ENCODE measurements around the gene AADAC. TPM values are rescaled to one million over a fixed set of nuclear protein-coding genes. Genes with fewer than 3 reads are reported as not detected.

The AADAC gene
- total RNA-seq, 4 donors from 2014 or later: not detected

- no peaks in the 10 kb centered on the region for H3K36me3 ChIP-seq
- no peak for DNase-seq (ENCODE audit: extremely low spot score)
- intact Hi-C loops (cut with DNase I): no loop called here
- H3K27me3 ChIP-seq: no peaks in the 10 kb centered on the region
- 87% methylated on average over 3 of the region's 3 CpGs for WGBS
- H3K4me1 ChIP-seq: peaks cover 0 to 15% (median 0%) of the 10 kb centered on the region in 4 donors
- H3K4me3 ChIP-seq: no peak overlapping the region
- no peak overlapping the region for H3K27ac ChIP-seq (replicated peaks in 1 of 4)
- TF ChIP-seq EP300 (IDR thresholded peaks at IDR 0.05) (no peak), POLR2AphosphoS5 (IDR thresholded peaks at IDR 0.05) (no peak), CTCF (IDR thresholded peaks at IDR 0.05) (no peak), POLR2A (IDR thresholded peaks at IDR 0.05; ENCODE audit: low read depth) (no peak)
- no peaks in the 10 kb centered on the region for H3K9me3 ChIP-seq
Observed at GRCh38 chr3:151856118-151856517, 42.2 kb downstream of the AADAC start.

- WGBS: 91% methylated on average over 2 of the region's 2 CpGs
- intact Hi-C loops (cut with DNase I): no loop called here
- Histone ChIP-seq H3K27me3 (no peaks in the 10 kb centered on the region), H3K9me3 (no peaks in the 10 kb centered on the region), H3K4me3 (no peak overlapping the region), H3K27ac (replicated peaks in 1 of 4) (no peak overlapping the region), H3K36me3 (no peaks in the 10 kb centered on the region), H3K4me1 (peaks cover 0 to 15% (median 0%) of the 10 kb centered on the region in 4 donors)
- no peak for TF ChIP-seq CTCF (IDR thresholded peaks at IDR 0.05)
- TF ChIP-seq EP300 (IDR thresholded peaks at IDR 0.05): no peak
- TF ChIP-seq POLR2A (IDR thresholded peaks at IDR 0.05; ENCODE audit: low read depth): no peak
- no peak for TF ChIP-seq POLR2AphosphoS5 (IDR thresholded peaks at IDR 0.05)
- no peak for DNase-seq (ENCODE audit: extremely low spot score)
Observed at GRCh38 chr3:151856641-151857040, 42.7 kb downstream of the AADAC start.

- no peak overlapping the region for H3K27ac ChIP-seq (replicated peaks in 1 of 4)
- peaks cover 0 to 15% (median 0%) of the 10 kb centered on the region in 4 donors for H3K4me1 ChIP-seq
- TF ChIP-seq POLR2AphosphoS5 (IDR thresholded peaks at IDR 0.05): no peak
- no peak for TF ChIP-seq EP300 (IDR thresholded peaks at IDR 0.05)
- no peak for TF ChIP-seq CTCF (IDR thresholded peaks at IDR 0.05)
- no peak for TF ChIP-seq POLR2A (IDR thresholded peaks at IDR 0.05; ENCODE audit: low read depth)
- 42% methylated on average over 2 of the region's 2 CpGs for WGBS
- no peak overlapping the region for H3K4me3 ChIP-seq
- no peaks in the 10 kb centered on the region for H3K9me3 ChIP-seq
- H3K36me3 ChIP-seq: no peaks in the 10 kb centered on the region
- no peak for DNase-seq (ENCODE audit: extremely low spot score)
- no peaks in the 10 kb centered on the region for H3K27me3 ChIP-seq
- intact Hi-C loops (cut with DNase I): no loop called here
Observed at GRCh38 chr3:151859233-151859673, 45.3 kb downstream of the AADAC start.

GRCh38 chr3:151859905-151860304 is 46.0 kb downstream of the AADAC start:
- Histone ChIP-seq H3K27ac (replicated peaks in 1 of 4) (no peak overlapping the region), H3K9me3 (no peaks in the 10 kb centered on the region), H3K36me3 (no peaks in the 10 kb centered on the region), H3K27me3 (no peaks in the 10 kb centered on the region), H3K4me1 (peaks cover 0 to 22% (median 0%) of the 10 kb centered on the region in 4 donors), H3K4me3 (no peak overlapping the region)
- TF ChIP-seq POLR2AphosphoS5 (IDR thresholded peaks at IDR 0.05): no peak
- TF ChIP-seq EP300 (IDR thresholded peaks at IDR 0.05): no peak
- no peak for TF ChIP-seq CTCF (IDR thresholded peaks at IDR 0.05)
- TF ChIP-seq POLR2A (IDR thresholded peaks at IDR 0.05; ENCODE audit: low read depth): no peak
- intact Hi-C loops (cut with DNase I): no loop called here
- no peak for DNase-seq (ENCODE audit: extremely low spot score)

- no peak for DNase-seq (ENCODE audit: extremely low spot score)
- TF ChIP-seq POLR2A (IDR thresholded peaks at IDR 0.05; ENCODE audit: low read depth): no peak
- TF ChIP-seq EP300 (IDR thresholded peaks at IDR 0.05): no peak
- TF ChIP-seq POLR2AphosphoS5 (IDR thresholded peaks at IDR 0.05): no peak
- no peak for TF ChIP-seq CTCF (IDR thresholded peaks at IDR 0.05)
- no peaks in the 10 kb centered on the region for H3K36me3 ChIP-seq
- no peaks in the 10 kb centered on the region for H3K9me3 ChIP-seq
- H3K27me3 ChIP-seq: no peaks in the 10 kb centered on the region
- intact Hi-C loops (cut with DNase I): no loop called here
- 80% methylated on average over 2 of the region's 2 CpGs for WGBS
- H3K4me1 ChIP-seq: peaks cover 0 to 22% (median 0%) of the 10 kb centered on the region in 4 donors
- H3K27ac ChIP-seq (replicated peaks in 1 of 4): no peak overlapping the region
- H3K4me3 ChIP-seq: no peak overlapping the region
Observed at GRCh38 chr3:151863611-151864010, 49.7 kb downstream of the AADAC start.
